ENCODE measurements around the gene MEGF6. TPM values are rescaled to one million over a fixed set of nuclear protein-coding genes. Genes with fewer than 3 reads are reported as not detected.
"Not testable (repeated sequence)": the region's sequence is repeated elsewhere in the genome, so short reads cannot be mapped to it uniquely, and the experiment has no call there.

The MEGF6 gene
- total RNA-seq, 2 experiments from 2014 or later: 2.0 to 2.5 TPM

DNA sequence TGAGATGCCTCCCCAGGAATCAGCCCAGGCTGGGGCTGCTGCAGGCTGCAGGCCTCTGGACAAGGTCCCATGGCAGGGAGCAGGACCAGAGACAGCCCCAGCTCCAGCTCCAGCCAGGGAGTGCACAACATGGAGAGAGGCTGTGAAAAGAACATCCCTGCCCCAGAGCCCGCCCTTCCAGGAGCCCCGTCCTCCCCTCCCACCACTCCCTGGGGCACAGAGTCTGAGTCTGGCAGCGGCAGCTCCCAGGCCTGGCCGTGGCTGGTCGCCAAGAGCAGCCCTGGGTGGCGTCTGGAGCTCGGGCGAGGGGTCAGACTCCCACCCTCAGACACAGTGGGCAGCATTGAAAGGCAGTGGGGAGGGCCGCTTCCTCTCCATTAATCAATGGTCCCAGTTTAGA is 37.8 kb downstream of the MEGF6 start:
- no peak for ATAC-seq
- H3K27ac Mint-ChIP-seq: no peak overlapping the region
- ChIA-PET CTCF (interaction anchor here (1.2 kb wide), 1 partner anchor 9 kb away, joined by 3 read pairs; no protein-coding TSS in a partner anchor), POLR2A (no interaction called here)
- H3K9me3 Mint-ChIP-seq: no peaks in the 10 kb centered on the region
- no peaks in the 10 kb centered on the region for H3K27me3 Mint-ChIP-seq
- H3K4me1 Mint-ChIP-seq (ENCODE audit: low read depth): no peaks in the 10 kb centered on the region
- no peak overlapping the region for H3K4me3 Mint-ChIP-seq
- intact Hi-C loops (cut with micrococcal nuclease): no loop called here
- TF ChIP-seq, protein P1, sequence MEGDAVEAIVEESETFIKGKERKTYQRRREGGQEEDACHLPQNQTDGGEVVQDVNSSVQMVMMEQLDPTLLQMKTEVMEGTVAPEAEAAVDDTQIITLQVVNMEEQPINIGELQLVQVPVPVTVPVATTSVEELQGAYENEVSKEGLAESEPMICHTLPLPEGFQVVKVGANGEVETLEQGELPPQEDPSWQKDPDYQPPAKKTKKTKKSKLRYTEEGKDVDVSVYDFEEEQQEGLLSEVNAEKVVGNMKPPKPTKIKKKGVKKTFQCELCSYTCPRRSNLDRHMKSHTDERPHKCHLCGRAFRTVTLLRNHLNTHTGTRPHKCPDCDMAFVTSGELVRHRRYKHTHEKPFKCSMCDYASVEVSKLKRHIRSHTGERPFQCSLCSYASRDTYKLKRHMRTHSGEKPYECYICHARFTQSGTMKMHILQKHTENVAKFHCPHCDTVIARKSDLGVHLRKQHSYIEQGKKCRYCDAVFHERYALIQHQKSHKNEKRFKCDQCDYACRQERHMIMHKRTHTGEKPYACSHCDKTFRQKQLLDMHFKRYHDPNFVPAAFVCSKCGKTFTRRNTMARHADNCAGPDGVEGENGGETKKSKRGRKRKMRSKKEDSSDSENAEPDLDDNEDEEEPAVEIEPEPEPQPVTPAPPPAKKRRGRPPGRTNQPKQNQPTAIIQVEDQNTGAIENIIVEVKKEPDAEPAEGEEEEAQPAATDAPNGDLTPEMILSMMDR (IDR thresholded peaks at IDR 0.05): no peak
- DNase-seq: no peak
- H3K36me3 Mint-ChIP-seq (ENCODE audit: low read depth): no peaks in the 10 kb centered on the region

GRCh38 chr1:3572638-3573037 is 38.7 kb downstream of the MEGF6 start:
- H3K4me3 Mint-ChIP-seq; intact Hi-C loops (cut with micrococcal nuclease); H3K9me3 Mint-ChIP-seq; ATAC-seq; DNase-seq; H3K27ac Mint-ChIP-seq; H3K27me3 Mint-ChIP-seq; POLR2A ChIA-PET; CTCF ChIA-PET; H3K36me3 Mint-ChIP-seq (ENCODE audit: low read depth); H3K4me1 Mint-ChIP-seq (ENCODE audit: low read depth): not testable (repeated sequence)

DNA sequence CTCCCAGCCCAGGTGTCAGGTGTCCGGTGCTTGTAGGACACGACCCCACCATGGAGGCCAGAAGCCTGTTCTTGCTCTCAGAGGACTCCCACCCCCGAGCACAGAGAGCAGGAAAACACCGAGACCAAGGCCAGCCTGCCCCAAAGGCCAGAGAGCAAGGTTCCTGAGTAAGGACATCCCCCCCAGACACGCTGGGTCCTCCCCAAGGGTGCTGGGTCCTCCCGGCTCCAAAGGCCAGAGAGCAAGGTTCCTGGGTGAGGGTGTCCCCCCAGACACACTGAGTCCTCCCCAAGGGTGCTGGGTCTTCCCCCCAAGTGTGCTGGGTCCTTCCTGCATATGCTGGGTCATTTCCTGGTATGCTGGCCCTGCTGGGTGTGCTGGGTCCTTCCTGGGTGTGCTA is 40.0 kb downstream of the MEGF6 start:
- ATAC-seq: no peak
- TF ChIP-seq, protein P1 (IDR thresholded peaks at IDR 0.05): no peak

GRCh38 chr1:3570066-3570986 is 41.0 kb downstream of the MEGF6 start:
- H3K27me3 Mint-ChIP-seq: no peaks in the 10 kb centered on the region
- H3K9me3 Mint-ChIP-seq: no peaks in the 10 kb centered on the region
- H3K4me3 Mint-ChIP-seq: no peak overlapping the region
- intact Hi-C loops (cut with micrococcal nuclease): no loop called here
- no peak overlapping the region for H3K27ac Mint-ChIP-seq
- TF ChIP-seq, protein P1 (IDR thresholded peaks at IDR 0.05): no peak
- no peak for DNase-seq
- H3K36me3 Mint-ChIP-seq (ENCODE audit: low read depth): no peaks in the 10 kb centered on the region
- POLR2A ChIA-PET: no interaction called here
- H3K4me1 Mint-ChIP-seq (ENCODE audit: low read depth): no peaks in the 10 kb centered on the region
- CTCF ChIA-PET: no interaction called here
- ATAC-seq: no peak

More for the DNA sequence above, 40.0 kb downstream of the MEGF6 start:
- Mint-ChIP-seq H3K27me3 (no peaks in the 10 kb centered on the region), H3K36me3 (ENCODE audit: low read depth) (no peaks in the 10 kb centered on the region), H3K4me1 (ENCODE audit: low read depth) (no peaks in the 10 kb centered on the region), H3K9me3 (no peaks in the 10 kb centered on the region), H3K27ac (no peak overlapping the region), H3K4me3 (no peak overlapping the region)
- ChIA-PET POLR2A (no interaction called here), CTCF (no interaction called here)
- no peak for DNase-seq
- intact Hi-C loops (cut with micrococcal nuclease): no loop called here

DNA sequence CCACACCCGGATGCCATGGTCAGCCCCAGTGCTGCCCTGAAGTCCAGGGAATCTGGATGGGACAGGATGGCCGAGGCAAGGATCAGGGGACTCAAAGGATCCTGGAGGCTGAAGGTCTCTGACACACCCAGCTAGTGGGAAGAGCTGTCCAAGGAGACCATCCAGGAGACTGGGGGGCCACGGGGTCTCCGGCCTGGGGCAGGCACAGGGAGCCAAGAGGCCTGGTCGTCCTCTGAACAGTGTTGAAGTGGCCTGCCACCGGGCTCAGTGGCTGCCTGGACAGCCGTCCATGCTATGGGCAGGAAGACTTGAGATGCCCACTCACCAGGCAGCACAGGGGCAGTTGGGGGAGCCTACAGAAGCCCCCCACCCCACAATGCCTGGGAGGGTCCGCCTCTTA is 41.9 kb downstream of the MEGF6 start:
- POLR2A ChIA-PET: no interaction called here
- no peaks in the 10 kb centered on the region for H3K36me3 Mint-ChIP-seq (ENCODE audit: low read depth)
- ATAC-seq (no peak), DNase-seq (no peak)
- no peak overlapping the region for H3K4me3 Mint-ChIP-seq
- intact Hi-C loops (cut with micrococcal nuclease): no loop called here
- no peak overlapping the region for H3K27ac Mint-ChIP-seq
- no peaks in the 10 kb centered on the region for H3K9me3 Mint-ChIP-seq
- H3K27me3 Mint-ChIP-seq: no peaks in the 10 kb centered on the region
- no peaks in the 10 kb centered on the region for H3K4me1 Mint-ChIP-seq (ENCODE audit: low read depth)
- CTCF ChIA-PET: no interaction called here
- TF ChIP-seq, protein P1 (IDR thresholded peaks at IDR 0.05): no peak

All from activated CD8-positive, alpha-beta T cell treated with anti-CD3 and anti-CD28 coated beads for 36 hours (primary cell).